ENCODE results near the gene RPS6KA2.
"Not testable (repeated sequence)": the region's sequence is repeated elsewhere in the genome, so short reads cannot be mapped to it uniquely, and the experiment has no call there.

The RPS6KA2 gene

DNA sequence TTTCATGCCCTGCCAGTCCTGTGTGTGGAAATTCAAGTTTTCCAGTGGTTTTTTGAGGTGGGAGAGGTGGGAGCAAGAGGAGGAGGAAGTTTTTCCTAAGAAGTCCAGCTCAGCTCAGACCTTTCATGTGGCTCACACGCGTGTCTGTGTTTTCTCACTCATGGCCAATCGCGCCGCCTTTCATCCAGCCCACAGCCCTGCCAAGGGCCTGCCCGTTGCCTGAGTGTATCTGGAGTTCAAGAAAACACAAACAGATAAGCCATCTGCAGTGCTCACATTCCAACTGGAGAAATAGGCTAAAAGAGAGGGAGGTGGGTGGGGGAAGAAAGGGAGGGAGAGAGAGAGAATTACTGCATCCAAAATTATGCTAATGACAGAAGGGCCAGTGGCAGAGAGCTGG is 231.7 kb downstream of the RPS6KA2 start:
- Histone ChIP-seq H3K27me3 (ENCODE audit: control insufficient read depth in 5 of 5, insufficient read depth in 4 of 5, low read length in 5 of 5) (peaks cover 0 to 9% (median 6%) of the 10 kb centered on the region in 5 donors), H3K27ac (ENCODE audit: low read depth, low read length) (no peak overlapping the region), H3K4me3 (ENCODE audit: low read depth in 1 of 5, low read length in 5 of 5) (no peak overlapping the region)

DNA sequence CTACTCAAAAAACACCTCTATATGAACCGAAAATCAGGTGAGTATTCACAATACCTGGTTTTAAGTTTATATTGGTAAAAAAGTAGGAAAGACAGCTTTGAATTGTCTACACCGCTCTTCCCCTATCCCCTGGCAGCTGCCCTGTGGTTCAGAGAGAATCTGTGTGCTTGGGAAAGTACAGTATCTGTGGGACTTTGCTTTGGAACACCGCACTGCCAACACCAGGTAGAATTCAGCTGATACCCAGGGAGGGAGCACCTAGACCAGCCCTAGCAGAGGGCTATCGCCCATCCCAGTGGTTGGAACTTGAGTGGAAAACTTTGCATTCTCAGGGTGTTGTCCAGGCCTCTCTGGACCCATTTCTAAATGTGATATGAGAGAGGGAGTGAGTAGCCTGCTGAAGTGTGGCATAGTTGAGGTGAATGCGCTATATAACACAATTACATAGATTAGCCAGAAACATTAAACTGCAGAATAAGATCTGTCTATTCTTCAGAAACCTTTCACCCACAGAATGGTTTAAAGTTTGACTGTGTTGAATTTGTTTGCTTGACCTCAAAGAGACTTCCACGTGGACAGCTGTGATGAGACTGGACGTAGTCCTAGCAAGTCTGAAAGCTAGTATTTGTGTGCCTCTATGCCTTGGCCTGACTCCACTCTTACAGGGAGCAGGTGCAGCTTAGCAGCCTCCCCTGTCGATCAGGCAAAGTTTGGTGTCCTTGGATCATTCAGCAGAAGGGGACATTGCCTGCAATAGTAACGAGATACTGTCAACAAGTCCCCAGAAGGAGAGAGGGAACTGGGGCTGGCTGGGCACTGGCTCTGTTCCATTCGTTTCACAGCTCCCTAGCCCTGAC is 232.8 kb downstream of the RPS6KA2 start:
- no peak overlapping the region for H3K27ac ChIP-seq (ENCODE audit: low read depth, low read length)

More for the DNA sequence above, 231.7 kb downstream of the RPS6KA2 start:
- no peak overlapping the region for H3K9ac ChIP-seq (ENCODE audit: low read length in 5 of 5)
- peaks cover 0 to 4% (median 0%) of the 10 kb centered on the region in 5 donors for H3K4me1 ChIP-seq (ENCODE audit: control insufficient read depth in 5 of 5, insufficient read depth in 5 of 5, low read length in 5 of 5)
- no peaks in the 10 kb centered on the region for H3K36me3 ChIP-seq (ENCODE audit: control insufficient read depth in 5 of 5, insufficient read depth in 5 of 5, low read length in 5 of 5)
- peaks cover 0 to 5% (median 3%) of the 10 kb centered on the region in 5 donors for H3K9me3 ChIP-seq (ENCODE audit: control insufficient read depth in 5 of 5, low read length in 5 of 5)

DNA sequence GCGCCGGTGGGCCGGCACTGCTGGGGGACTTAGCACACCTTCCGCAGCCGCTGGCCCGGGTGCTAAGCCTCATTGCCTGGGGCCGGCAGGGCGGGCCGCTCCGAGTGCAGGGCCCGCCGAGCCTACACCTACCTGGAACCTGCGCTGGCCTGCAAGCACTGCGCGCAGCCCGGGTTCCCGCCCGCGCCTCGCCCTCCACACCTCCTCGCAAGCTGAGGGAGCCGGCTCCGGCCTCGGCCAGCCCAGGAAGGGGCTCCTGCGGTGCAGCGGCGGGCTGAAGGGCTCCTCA is 233.6 kb downstream of the RPS6KA2 start:
- no peak overlapping the region for H3K4me3 ChIP-seq (ENCODE audit: low read depth in 1 of 5, low read length in 5 of 5)
- peaks cover 0 to under 1% (median 0%) of the 10 kb centered on the region in 5 donors for H3K4me1 ChIP-seq (ENCODE audit: control insufficient read depth in 5 of 5, insufficient read depth in 5 of 5, low read length in 5 of 5)
- H3K27ac ChIP-seq (ENCODE audit: low read depth, low read length), result no peak overlapping the region
- H3K9me3 ChIP-seq (ENCODE audit: control insufficient read depth in 5 of 5, low read length in 5 of 5), result peaks cover 0 to 5% (median 3%) of the 10 kb centered on the region in 5 donors
- no peaks in the 10 kb centered on the region for H3K36me3 ChIP-seq (ENCODE audit: control insufficient read depth in 5 of 5, insufficient read depth in 5 of 5, low read length in 5 of 5)
- peaks cover 0 to 9% (median 5%) of the 10 kb centered on the region in 5 donors for H3K27me3 ChIP-seq (ENCODE audit: control insufficient read depth in 5 of 5, insufficient read depth in 4 of 5, low read length in 5 of 5)
- no peak overlapping the region for H3K9ac ChIP-seq (ENCODE audit: low read length in 5 of 5)

More for the DNA sequence above, 232.8 kb downstream of the RPS6KA2 start:
- peaks cover 0 to 5% (median 3%) of the 10 kb centered on the region in 5 donors for H3K9me3 ChIP-seq (ENCODE audit: control insufficient read depth in 5 of 5, low read length in 5 of 5)
- no peaks in the 10 kb centered on the region for H3K36me3 ChIP-seq (ENCODE audit: control insufficient read depth in 5 of 5, insufficient read depth in 5 of 5, low read length in 5 of 5)
- H3K9ac ChIP-seq (ENCODE audit: low read length in 5 of 5), result no peak overlapping the region
- H3K4me1 ChIP-seq (ENCODE audit: control insufficient read depth in 5 of 5, insufficient read depth in 5 of 5, low read length in 5 of 5), result no peaks in the 10 kb centered on the region
- H3K27me3 ChIP-seq (ENCODE audit: control insufficient read depth in 5 of 5, insufficient read depth in 4 of 5, low read length in 5 of 5), result peaks cover 0 to 9% (median 6%) of the 10 kb centered on the region in 5 donors
- H3K4me3 ChIP-seq (ENCODE audit: low read depth in 1 of 5, low read length in 5 of 5), result no peak overlapping the region

DNA sequence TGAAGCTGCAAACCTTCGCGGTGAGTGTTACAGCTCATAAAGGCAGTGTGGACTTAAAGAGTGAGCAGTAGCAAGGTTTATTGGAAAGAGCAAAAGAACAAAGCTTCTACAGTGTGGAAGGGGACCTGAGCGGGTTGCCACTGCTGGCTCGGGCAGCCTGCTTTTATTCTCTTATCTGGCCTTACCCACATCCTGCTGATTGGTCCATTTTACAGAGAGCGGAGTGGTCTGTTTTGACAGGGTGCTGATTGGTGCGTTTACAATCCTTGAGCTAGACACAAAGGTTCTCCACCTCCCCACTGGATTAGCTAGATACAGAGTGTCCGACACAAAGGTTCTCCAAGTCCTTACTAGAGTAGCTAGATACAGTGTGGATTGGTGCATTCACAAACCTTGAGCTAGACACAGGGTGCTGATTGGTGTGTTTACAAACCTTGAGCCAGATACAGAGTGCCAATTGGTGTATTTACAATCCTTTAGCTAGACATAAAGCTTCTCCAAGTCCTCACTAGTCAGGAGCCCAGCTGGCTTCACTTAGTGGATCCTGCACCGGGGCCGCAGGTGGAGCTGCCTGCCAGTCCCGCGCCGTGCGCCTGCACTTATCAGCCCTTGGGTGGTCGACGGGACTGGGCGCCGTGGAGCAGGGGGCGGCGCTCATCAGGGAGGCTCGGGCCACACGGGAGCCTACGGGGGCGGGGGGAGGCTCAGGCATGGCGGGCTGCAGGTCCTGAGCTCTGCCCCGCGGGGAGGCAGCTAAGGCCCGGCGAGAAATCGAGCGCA is 234.1 kb downstream of the RPS6KA2 start:
- H3K9ac ChIP-seq (ENCODE audit: low read length in 5 of 5); H3K4me3 ChIP-seq (ENCODE audit: low read depth in 1 of 5, low read length in 5 of 5); H3K36me3 ChIP-seq (ENCODE audit: control insufficient read depth in 5 of 5, insufficient read depth in 5 of 5, low read length in 5 of 5); H3K4me1 ChIP-seq (ENCODE audit: control insufficient read depth in 5 of 5, insufficient read depth in 5 of 5, low read length in 5 of 5); H3K27me3 ChIP-seq (ENCODE audit: control insufficient read depth in 5 of 5, insufficient read depth in 4 of 5, low read length in 5 of 5); H3K9me3 ChIP-seq (ENCODE audit: control insufficient read depth in 5 of 5, low read length in 5 of 5); H3K27ac ChIP-seq (ENCODE audit: low read depth, low read length): not testable (repeated sequence)

DNA sequence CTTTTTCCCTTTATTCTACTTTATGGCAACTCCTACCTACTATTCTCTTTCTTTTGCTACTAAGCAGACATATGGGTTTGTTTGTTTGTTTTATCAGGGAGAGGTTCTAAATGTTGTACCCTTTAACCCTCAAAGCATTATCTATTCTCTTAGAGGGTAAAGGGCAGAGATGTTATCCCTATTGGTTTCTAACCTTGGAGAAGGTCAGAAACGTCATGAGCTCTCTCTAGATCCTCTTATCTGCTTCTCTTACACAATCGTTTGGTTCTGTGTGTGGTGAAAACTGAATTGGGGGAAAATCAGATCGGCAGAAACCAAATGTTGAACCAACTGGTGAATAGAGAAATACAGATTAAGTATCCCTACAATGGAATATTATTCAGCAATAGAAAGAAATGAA is 237.9 kb downstream of the RPS6KA2 start:
- no peaks in the 10 kb centered on the region for H3K36me3 ChIP-seq (ENCODE audit: control insufficient read depth in 5 of 5, insufficient read depth in 5 of 5, low read length in 5 of 5)
- no peak overlapping the region for H3K9ac ChIP-seq (ENCODE audit: low read length in 5 of 5)
- H3K4me1 ChIP-seq (ENCODE audit: control insufficient read depth in 5 of 5, insufficient read depth in 5 of 5, low read length in 5 of 5), result peaks cover 0 to 13% (median 8%) of the 10 kb centered on the region in 5 donors
- H3K27ac ChIP-seq (ENCODE audit: low read depth, low read length), result no peak overlapping the region
- H3K9me3 ChIP-seq (ENCODE audit: control insufficient read depth in 5 of 5, low read length in 5 of 5), result no peaks in the 10 kb centered on the region
- H3K4me3 ChIP-seq (ENCODE audit: low read depth in 1 of 5, low read length in 5 of 5), result no peak overlapping the region
- H3K27me3 ChIP-seq (ENCODE audit: control insufficient read depth in 5 of 5, insufficient read depth in 4 of 5, low read length in 5 of 5), result no peaks in the 10 kb centered on the region

DNA sequence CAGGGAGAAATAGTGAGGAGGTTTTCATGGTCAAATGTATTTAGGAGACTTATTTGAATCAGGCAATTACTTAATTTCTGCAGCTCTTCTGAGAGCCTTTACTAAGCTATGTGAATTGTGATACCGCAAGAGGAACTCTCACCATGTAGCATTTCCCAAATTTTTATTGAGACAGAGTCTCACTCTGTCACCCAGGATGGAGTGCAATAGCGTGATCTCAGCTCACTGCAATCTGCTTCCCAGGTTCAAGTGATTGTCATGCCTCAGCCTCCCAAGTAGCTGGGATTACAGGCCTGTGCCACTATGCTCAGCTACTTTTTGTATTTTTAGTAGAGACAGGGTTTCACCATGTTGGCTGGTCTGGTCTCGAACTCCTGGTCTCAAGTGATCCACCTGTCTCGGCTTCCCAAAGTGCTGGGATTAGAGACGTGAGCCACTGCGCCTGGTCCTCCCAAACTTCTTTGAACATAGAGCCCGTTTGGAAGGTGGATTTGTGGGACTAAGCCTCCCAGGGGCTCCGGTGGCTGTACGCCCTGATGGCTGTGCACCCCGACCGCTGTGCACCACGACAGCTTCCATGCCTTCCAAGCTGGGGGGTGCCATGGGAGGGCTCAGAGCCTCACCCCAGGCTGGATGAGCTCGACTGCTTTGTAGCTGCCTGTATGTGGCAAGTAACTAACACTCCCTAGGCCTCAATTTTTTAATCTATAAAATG is 238.6 kb downstream of the RPS6KA2 start:
- H3K27me3 ChIP-seq (ENCODE audit: control insufficient read depth in 5 of 5, insufficient read depth in 4 of 5, low read length in 5 of 5), result no peaks in the 10 kb centered on the region
- H3K9me3 ChIP-seq (ENCODE audit: control insufficient read depth in 5 of 5, low read length in 5 of 5), result no peaks in the 10 kb centered on the region
- peaks cover 0 to 13% (median 10%) of the 10 kb centered on the region in 5 donors for H3K4me1 ChIP-seq (ENCODE audit: control insufficient read depth in 5 of 5, insufficient read depth in 5 of 5, low read length in 5 of 5)
- H3K9ac ChIP-seq (ENCODE audit: low read length in 5 of 5), result no peak overlapping the region
- H3K36me3 ChIP-seq (ENCODE audit: control insufficient read depth in 5 of 5, insufficient read depth in 5 of 5, low read length in 5 of 5), result no peaks in the 10 kb centered on the region
- H3K27ac ChIP-seq (ENCODE audit: low read depth, low read length), result no peak overlapping the region
- H3K4me3 ChIP-seq (ENCODE audit: low read depth in 1 of 5, low read length in 5 of 5), result no peak overlapping the region

DNA sequence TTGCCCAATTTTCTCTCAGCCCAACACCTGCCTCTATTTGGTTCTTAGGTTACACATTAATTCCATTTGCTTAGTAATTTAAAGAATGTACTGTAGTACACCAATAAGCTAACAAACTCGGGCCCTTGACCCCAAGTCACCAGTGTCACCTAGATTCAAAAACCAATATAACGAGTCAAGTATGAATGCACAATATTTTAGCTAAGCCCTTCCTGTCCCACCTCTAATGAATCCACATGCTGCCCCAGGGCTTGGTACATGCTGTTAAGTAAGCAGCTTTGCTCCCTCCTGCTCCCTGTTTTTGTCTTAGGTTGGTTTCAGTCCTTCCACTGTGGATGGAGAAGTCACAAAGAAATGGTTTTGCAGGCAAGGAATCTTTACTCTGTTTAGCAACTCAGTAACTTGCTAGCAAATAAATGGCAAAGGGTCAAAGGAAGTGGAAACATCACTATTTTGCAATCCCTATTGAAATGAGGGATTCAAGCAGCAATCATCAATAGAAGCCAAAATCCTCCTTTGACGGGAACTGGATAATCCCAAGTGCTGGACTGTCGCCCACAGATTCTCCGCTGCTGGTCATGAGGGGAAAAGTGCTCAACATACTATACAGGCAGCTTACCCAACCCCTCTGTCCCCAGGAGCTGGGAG is 239.3 kb downstream of the RPS6KA2 start:
- H3K9me3 ChIP-seq (ENCODE audit: control insufficient read depth in 5 of 5, low read length in 5 of 5), result no peaks in the 10 kb centered on the region
- no peak overlapping the region for H3K4me3 ChIP-seq (ENCODE audit: low read depth in 1 of 5, low read length in 5 of 5)
- no peaks in the 10 kb centered on the region for H3K27me3 ChIP-seq (ENCODE audit: control insufficient read depth in 5 of 5, insufficient read depth in 4 of 5, low read length in 5 of 5)
- no peak overlapping the region for H3K9ac ChIP-seq (ENCODE audit: low read length in 5 of 5)
- H3K27ac ChIP-seq (ENCODE audit: low read depth, low read length), result no peak overlapping the region
- H3K36me3 ChIP-seq (ENCODE audit: control insufficient read depth in 5 of 5, insufficient read depth in 5 of 5, low read length in 5 of 5), result no peaks in the 10 kb centered on the region
- peaks cover 0 to 15% (median 10%) of the 10 kb centered on the region in 5 donors for H3K4me1 ChIP-seq (ENCODE audit: control insufficient read depth in 5 of 5, insufficient read depth in 5 of 5, low read length in 5 of 5)

DNA sequence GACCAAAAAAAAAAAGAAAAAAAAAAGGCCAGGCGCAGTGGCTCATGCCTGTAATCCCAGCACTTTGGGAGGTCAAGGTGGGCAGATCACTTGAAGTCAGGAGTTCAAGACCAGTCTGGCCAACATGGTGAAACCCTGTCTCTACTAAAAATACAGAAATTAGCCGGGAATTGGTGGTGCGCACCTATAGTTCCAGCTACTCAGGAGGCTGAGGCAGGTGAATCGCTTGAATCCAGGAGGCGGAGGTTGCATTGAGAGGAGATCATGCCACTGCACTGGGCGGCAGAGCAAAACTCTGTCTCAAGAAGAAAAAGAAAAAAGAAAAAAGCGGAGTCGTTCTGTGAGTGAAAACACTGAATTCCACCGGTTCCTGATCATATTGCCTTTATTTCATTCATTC is 240.0 kb downstream of the RPS6KA2 start:
- H3K9me3 ChIP-seq (ENCODE audit: control insufficient read depth in 5 of 5, low read length in 5 of 5); H3K4me3 ChIP-seq (ENCODE audit: low read depth in 1 of 5, low read length in 5 of 5); H3K27ac ChIP-seq (ENCODE audit: low read depth, low read length); H3K9ac ChIP-seq (ENCODE audit: low read length in 5 of 5); H3K27me3 ChIP-seq (ENCODE audit: control insufficient read depth in 5 of 5, insufficient read depth in 4 of 5, low read length in 5 of 5); H3K36me3 ChIP-seq (ENCODE audit: control insufficient read depth in 5 of 5, insufficient read depth in 5 of 5, low read length in 5 of 5): not testable (repeated sequence)
- H3K4me1 ChIP-seq (ENCODE audit: control insufficient read depth in 5 of 5, insufficient read depth in 5 of 5, low read length in 5 of 5), result peaks cover 0 to 20% (median 12%) of the 10 kb centered on the region in 5 donors

DNA sequence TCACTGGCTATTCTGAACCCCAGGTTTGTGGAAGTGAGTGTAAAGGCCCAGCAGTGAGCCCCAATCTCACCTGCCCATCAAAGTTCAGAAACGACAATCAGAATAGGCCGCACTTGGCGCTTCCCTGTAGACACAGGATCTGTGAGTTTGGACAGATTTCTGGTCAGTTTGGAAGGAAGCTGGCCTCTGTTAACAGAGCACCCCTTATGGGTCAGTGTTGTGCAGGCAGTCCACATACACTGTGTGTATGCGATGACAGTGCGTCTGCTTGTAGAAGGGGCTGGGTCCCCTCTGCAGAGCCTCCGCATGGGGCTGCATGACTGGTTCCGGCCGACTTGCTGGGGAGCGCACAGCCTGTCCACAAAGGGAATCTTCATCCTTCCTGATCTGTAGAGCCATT is 240.9 kb downstream of the RPS6KA2 start:
- Histone ChIP-seq H3K27ac (ENCODE audit: low read depth, low read length) (no peak overlapping the region), H3K4me1 (ENCODE audit: control insufficient read depth in 5 of 5, insufficient read depth in 5 of 5, low read length in 5 of 5) (peaks cover 0 to 28% (median 18%) of the 10 kb centered on the region in 5 donors), H3K9me3 (ENCODE audit: control insufficient read depth in 5 of 5, low read length in 5 of 5) (no peaks in the 10 kb centered on the region), H3K27me3 (ENCODE audit: control insufficient read depth in 5 of 5, insufficient read depth in 4 of 5, low read length in 5 of 5) (no peaks in the 10 kb centered on the region), H3K4me3 (ENCODE audit: low read depth in 1 of 5, low read length in 5 of 5) (no peak overlapping the region), H3K9ac (ENCODE audit: low read length in 5 of 5) (no peak overlapping the region), H3K36me3 (ENCODE audit: control insufficient read depth in 5 of 5, insufficient read depth in 5 of 5, low read length in 5 of 5) (no peaks in the 10 kb centered on the region)
